Lower leg skin (tissue), 4 donors: ENCODE measurements around the gene NFAM1. TPM values are rescaled to one million over a fixed set of nuclear protein-coding genes. Genes with fewer than 3 reads are reported as not detected.

Source experiments
- DNase-seq, 2 donors: peaks; one replicate each; pipeline ENCODE4 v3.0.0-alpha.2; 2019; ENCODE audit warnings: low spot score in 2 of 2
- H3K4me3 ChIP-seq: fragments of 200-600 bp; sonication (generic); 2 replicates; pipeline ENCODE4 v1.5.1; 2017; ENCODE audit warnings: mild to moderate bottlenecking, low read depth; ENCODE audit not compliant: poor library complexity, severe bottlenecking
- POLR2A ChIP-seq, 2 donors: fragments of 450-650 bp; IDR thresholded peaks; one replicate each; pipeline ENCODE4 v1.6.1; 2016 to 2017; ENCODE audit warnings: antibody characterized with exemption in 2 of 2, mild to moderate bottlenecking in 1 of 2, moderate library complexity in 1 of 2
- WGBS, 2 donors: methylation state at CpG; one replicate each; pipeline ENCODE4 v1.1.5; 2018; 5-methylcytosine and 5-hydroxymethylcytosine counted together
- intact Hi-C: fragments of 100-400 bp; cut with DNase I; formaldehyde crosslinking; loops from one replicate; pipeline ENCODE4 v1.15.0; 2023; ENCODE audit warnings: low total_unique reads
- total RNA-seq, 4 donors: library from RNA; depleted of rRNA; stranded (reverse); fragments of >200 nt; gene quantifications; one replicate each; pipeline ENCODE4 v1.1.0, GENCODE V29; 2016
- TF ChIP-seq, protein P1 (sequence below), 3 donors: fragments of 450-650 bp; IDR thresholded peaks; one replicate each; pipeline ENCODE4 v1.5.1; 2016; ENCODE audit warnings: antibody characterized with exemption in 3 of 3, mild to moderate bottlenecking in 3 of 3, moderate library complexity in 2 of 3

NFAM1 gene
- total RNA-seq, 4 donors from 2014 or later = 1.2 to 2.5 (median 1.3) TPM

DNA sequence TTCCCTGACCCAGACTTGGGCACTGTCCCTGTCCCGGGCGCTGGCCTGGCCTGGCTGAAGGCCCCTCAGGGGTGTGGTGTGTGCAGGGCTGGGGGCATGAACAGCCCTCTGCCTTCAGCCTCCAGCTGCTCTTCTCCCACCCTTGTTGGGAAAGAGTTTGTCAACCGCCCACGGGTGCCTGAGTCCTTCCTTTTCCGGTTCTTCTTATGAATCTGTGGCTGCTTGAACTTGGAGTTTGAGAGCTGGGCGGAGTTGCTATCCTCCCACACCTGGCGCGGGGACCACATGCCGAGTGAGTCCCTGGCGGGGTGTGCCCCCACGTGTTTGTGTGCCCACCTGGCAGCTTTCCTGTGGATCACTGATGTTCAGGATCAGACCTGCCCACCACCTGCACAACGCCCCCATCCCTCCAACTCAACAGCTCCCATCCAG is 13.4 kb downstream of the NFAM1 start:
- intact Hi-C loops = no loop called here
- H3K4me3 ChIP-seq = no peak overlapping the region
- no peak for DNase-seq
- TF ChIP-seq, protein P1, sequence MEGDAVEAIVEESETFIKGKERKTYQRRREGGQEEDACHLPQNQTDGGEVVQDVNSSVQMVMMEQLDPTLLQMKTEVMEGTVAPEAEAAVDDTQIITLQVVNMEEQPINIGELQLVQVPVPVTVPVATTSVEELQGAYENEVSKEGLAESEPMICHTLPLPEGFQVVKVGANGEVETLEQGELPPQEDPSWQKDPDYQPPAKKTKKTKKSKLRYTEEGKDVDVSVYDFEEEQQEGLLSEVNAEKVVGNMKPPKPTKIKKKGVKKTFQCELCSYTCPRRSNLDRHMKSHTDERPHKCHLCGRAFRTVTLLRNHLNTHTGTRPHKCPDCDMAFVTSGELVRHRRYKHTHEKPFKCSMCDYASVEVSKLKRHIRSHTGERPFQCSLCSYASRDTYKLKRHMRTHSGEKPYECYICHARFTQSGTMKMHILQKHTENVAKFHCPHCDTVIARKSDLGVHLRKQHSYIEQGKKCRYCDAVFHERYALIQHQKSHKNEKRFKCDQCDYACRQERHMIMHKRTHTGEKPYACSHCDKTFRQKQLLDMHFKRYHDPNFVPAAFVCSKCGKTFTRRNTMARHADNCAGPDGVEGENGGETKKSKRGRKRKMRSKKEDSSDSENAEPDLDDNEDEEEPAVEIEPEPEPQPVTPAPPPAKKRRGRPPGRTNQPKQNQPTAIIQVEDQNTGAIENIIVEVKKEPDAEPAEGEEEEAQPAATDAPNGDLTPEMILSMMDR (IDR thresholded peaks at IDR 0.05) = no peak
- no peak for TF ChIP-seq POLR2A (IDR thresholded peaks at IDR 0.05)
- WGBS, 2 donors = 45 to 52% methylated on average over 12 of the region's 12 CpGs

DNA sequence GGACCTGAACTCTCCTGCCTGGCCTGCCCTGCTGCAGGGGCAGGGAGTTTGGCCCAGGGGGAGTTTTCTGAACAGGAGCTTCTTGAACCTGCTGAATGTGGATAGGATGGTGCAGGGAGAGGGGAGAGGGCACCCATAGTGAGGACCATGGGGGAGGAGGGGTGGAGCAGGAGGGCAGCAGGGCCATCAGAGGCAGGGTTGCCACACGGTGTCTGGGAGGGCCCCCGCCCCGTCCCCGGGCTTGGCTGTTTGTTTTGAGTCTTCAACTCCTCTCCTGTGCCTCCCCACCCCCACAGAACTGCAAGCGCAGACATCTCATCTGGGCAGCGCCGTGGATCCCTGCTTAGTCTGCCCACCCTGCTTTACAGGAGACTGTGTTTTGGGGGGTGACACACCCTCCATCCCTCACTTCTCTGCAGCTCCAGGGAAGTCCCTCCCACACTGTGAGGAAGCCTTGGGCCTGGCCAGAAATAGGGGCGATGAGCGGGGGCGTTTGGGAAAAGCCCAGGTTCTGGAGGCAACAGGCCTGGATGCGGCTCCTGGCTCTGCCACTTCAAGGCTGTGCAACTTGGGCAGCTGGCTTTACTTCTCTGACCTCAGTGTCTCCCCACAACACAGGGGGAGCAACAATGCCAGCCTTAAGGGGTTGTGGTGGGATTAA is 14.4 kb downstream of the NFAM1 start:
- TF ChIP-seq POLR2A (IDR thresholded peaks at IDR 0.05) = no peak
- TF ChIP-seq, protein P1 (IDR thresholded peaks at IDR 0.05) = no peak
- 46 to 54% methylated on average over 8 of the region's 11 CpGs for WGBS, 2 donors
- intact Hi-C loops = no loop called here
- DNase-seq = no peak
- no peak overlapping the region for H3K4me3 ChIP-seq

DNA sequence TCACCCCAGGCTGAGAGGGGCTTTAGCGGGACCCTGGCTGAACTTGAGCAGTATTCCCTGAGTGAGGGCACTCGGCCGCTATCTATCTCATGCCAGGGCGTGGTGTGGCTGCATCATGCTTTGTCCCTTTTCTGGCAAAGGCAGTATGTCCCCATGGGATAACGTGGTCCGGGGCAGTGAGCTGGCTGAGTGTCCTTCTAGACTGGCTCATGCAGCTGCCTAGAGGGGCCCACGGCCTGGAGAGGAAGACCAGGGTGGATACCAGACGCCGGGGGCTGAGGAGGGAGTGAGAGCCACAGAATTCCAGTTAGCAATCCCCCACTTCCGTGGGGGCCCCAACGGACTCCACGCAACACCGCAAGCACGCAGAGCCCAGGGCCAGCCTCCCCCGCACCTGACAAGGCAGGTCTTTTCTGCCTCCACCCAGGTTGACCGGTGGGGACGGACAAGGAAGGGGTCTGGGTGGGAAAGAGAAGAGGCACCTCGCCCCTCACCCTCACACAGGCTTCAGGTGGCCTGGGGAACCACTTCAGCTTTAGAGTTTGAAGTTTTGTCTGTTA is 15.5 kb downstream of the NFAM1 start:
- no peak for TF ChIP-seq POLR2A (IDR thresholded peaks at IDR 0.05)
- TF ChIP-seq, protein P1 (IDR thresholded peaks at IDR 0.05) = no peak
- 94% methylated on average over 18 of the region's 18 CpGs for WGBS, 2 donors

DNA sequence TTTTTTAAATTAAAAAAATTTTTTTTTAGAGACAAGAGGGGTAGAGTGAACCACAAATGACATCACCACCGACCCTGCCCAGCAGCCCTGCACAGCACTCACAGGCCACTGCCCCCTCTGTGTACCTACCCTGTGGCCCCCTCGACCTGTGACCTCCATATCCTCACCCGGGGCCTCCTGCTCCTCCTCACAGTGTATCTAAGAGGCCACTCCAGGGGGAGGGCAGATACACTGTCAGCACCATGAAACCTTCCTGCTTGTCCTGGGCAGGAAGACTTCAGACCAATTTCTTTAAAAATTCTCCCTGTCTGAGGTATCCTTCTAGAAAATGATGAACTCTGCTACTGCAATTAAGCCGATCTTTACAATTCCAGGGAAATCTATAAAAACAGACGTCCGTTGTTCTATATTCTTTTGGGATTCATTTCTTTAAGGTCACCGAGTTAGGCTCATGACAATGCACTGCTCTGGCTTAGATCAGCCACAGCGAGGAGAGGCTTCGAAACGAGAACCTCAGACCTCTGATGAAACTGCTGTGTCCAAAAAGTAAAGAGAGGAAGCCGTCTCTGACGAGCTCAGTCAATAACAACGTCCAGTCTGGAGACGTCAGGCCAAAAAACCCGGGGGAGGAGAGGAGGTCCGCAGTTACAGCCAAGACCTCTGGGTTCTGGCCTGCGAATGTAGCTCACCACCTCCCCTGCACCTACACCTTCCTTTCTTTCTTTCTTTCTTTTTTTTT is 17.5 kb downstream of the NFAM1 start:
- TF ChIP-seq, protein P1 (IDR thresholded peaks at IDR 0.05) = no peak
- TF ChIP-seq POLR2A (IDR thresholded peaks at IDR 0.05) = no peak
- no peak for DNase-seq
- intact Hi-C loops = no loop called here
- 83 to 88% methylated on average over 17 of the region's 17 CpGs for WGBS, 2 donors
- H3K4me3 ChIP-seq = no peak overlapping the region

More for the DNA sequence above, 15.5 kb downstream of the NFAM1 start:
- DNase-seq = no peak
- no peak overlapping the region for H3K4me3 ChIP-seq
- intact Hi-C loops = no loop called here

DNA sequence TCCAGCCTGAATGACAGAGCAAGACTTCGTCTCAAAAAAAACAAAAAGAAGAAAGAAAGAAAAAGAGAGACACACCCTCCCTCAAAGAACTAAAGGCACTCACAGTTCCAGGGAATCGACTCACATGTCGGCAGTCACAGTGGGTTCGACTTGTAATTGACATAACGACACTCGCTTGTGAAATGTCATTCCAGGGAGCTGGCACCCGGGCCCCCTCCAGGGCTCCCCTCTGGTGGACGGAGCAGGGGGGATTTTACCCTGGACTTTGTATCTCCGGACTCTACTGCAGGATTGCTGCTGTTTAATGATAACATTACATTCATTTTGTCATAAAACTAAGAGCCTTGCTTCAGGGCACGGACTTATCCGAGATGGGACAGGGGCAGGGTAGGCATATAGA is 18.2 kb downstream of the NFAM1 start:
- no peak for DNase-seq
- intact Hi-C loops = no loop called here
- TF ChIP-seq, protein P1 (IDR thresholded peaks at IDR 0.05) = no peak
- no peak for TF ChIP-seq POLR2A (IDR thresholded peaks at IDR 0.05)
- H3K4me3 ChIP-seq = no peak overlapping the region
- WGBS, 2 donors = 64 to 76% methylated on average over 11 of the region's 11 CpGs
